GM12878 (cell line): ENCODE measurements around the gene PCIF1.

Experiments
- ASH2L ChIP-seq: fragments of 300-600, 200-600 bp; sonication (generic); IDR thresholded peaks from 2 replicates; pipeline ENCODE4 v1.6.1; 2017; ENCODE audit warnings: low read depth, mild to moderate bottlenecking, borderline replicate concordance
- POLR2A ChIP-seq: IDR thresholded peaks from 2 replicates; pipeline ENCODE4 v1.6.1; 2011; ENCODE audit warnings: low read depth, mild to moderate bottlenecking, low read length

GRCh38 chr20:45949542-45950329 lies 15.3 kb downstream of the PCIF1 start:
- no peak for TF ChIP-seq ASH2L
- TF ChIP-seq POLR2A, result peak; percentile 33
